H1 (cell line): ENCODE measurements around the gene SEL1L3. TPM values are rescaled to one million over a fixed set of nuclear protein-coding genes. Genes with fewer than 3 reads are reported as not detected.

ENCODE experiments used
- CBX8 ChIP-seq: fragments of 300-800, 300-1000 bp; sonication (generic); IDR thresholded peaks from 2 replicates; pipeline ENCODE4 v1.7.1; 2016; ENCODE audit warnings: low read depth, low read length, borderline replicate concordance
- CREB1 ChIP-seq: IDR thresholded peaks from 2 replicates; pipeline ENCODE4 v1.6.1; 2012; ENCODE audit warnings: inconsistent platforms
- EP300 ChIP-seq, 2 experiments: IDR thresholded peaks; 1 replicate in 1 of 2; 2 replicates in 1 of 2; pipeline ENCODE4 v1.6.1; 2011 to 2012; ENCODE audit warnings: low read depth in 2 of 2, low read length in 2 of 2, mild to moderate bottlenecking in 2 of 2, borderline replicate concordance in 1 of 2, inconsistent platforms in 1 of 2, moderate library complexity in 1 of 2
- EZH2 ChIP-seq: fragments of 200-600 bp; sonication (generic); IDR thresholded peaks from 2 replicates; pipeline ENCODE4 v1.7.1; 2012; ENCODE audit warnings: low read depth, mild to moderate bottlenecking, moderate library complexity, low read length, inconsistent platforms; ENCODE audit not compliant: severe bottlenecking
- GTF2F1 ChIP-seq: IDR thresholded peaks from 2 replicates; pipeline ENCODE4 v1.6.1; 2012; ENCODE audit warnings: low read depth, low read length, improper control_type of control experiment, borderline replicate concordance
- KDM5A ChIP-seq: fragments of 200-600 bp; IDR thresholded peaks from 2 replicates; pipeline ENCODE4 v1.7.1; 2012; ENCODE audit warnings: mild to moderate bottlenecking, low read length, inconsistent platforms, mixed read lengths
- MAFK ChIP-seq: IDR thresholded peaks from 2 replicates; pipeline ENCODE4 v1.6.1; 2012; ENCODE audit warnings: low read depth, mild to moderate bottlenecking, improper control_type of control experiment, low read length
- SAP30 ChIP-seq: fragments of 300-600 bp; sonication (generic); IDR thresholded peaks from 2 replicates; pipeline ENCODE4 v1.7.1; 2012; ENCODE audit warnings: low read length, moderate library complexity, mild to moderate bottlenecking, inconsistent platforms; ENCODE audit not compliant: insufficient read depth, insufficient replicate concordance
- SP2 ChIP-seq: IDR thresholded peaks from 2 replicates; pipeline ENCODE4 v1.6.1; 2012; ENCODE audit warnings: mild to moderate bottlenecking, low read length, inconsistent platforms
- SUZ12 ChIP-seq: fragments of 200-600 bp; sonication (generic); IDR thresholded peaks from 2 replicates; pipeline ENCODE4 v1.6.1; 2012; ENCODE audit warnings: mild to moderate bottlenecking, inconsistent platforms, low read length, moderate library complexity, mixed read lengths
- TCF12 ChIP-seq: IDR thresholded peaks from 2 replicates; pipeline ENCODE4 v1.6.1; 2011; ENCODE audit warnings: low read depth, mild to moderate bottlenecking, low read length
- polyA plus RNA-seq, 7 experiments: library from polyadenylated mRNA; depleted of rRNA in 3 of 7; stranded (reverse) in 5 of 7; unstranded in 2 of 7; fragments of >200 nt in 5 of 7; fragments of 200-250 nt in 2 of 7; gene quantifications; 1 replicate in 5 of 7; 2 replicates in 1 of 7; 4 replicates in 1 of 7; pipeline versions ENCODE4 v1.2.1 to v1.2.3, GENCODE V29; 2011 to 2013; ENCODE audit warnings: missing spikeins in 2 of 7, mixed read lengths in 2 of 7
- total RNA-seq: library from RNA; stranded (reverse); fragmentation: NEBNext Ultra II Directional; extraction: Animal tissue kit (Norgen Biotek cat#: 25700); gene quantifications from 2 replicates; pipeline ENCODE4 v1.2.1, GENCODE V29; 2021
- TF ChIP-seq, protein P1 (sequence below): fragments of 300-600 bp; sonication (generic); IDR thresholded peaks from 2 replicates; pipeline ENCODE4 v1.7.1; 2012; ENCODE audit warnings: low read length, moderate library complexity, mild to moderate bottlenecking, inconsistent platforms; ENCODE audit not compliant: insufficient replicate concordance

The SEL1L3 gene
- total and polyA plus RNA-seq, 2 of the 8 experiments (the other 6 are each of a cell fraction or from before 2014, with no cell fraction given), result 18.2 to 54.0 TPM

DNA sequence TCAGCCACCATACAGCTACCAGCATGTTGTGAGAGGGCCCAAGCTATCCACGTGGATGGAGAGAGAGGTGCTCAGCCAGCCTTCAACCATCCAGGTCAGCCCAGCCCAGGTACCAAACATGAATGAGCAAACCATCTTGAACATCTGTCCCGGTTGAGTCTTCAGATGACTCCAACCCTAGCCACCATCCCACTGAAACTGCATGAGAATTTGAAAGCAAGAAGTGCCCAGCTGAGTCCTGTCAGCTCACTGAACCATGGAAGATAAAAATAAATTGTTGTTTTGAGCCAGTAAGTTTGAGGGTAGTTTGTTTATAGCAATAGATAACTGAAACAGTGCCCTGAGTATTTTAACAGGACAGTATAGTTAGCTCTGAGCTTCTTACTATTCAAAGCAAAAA is 7.3 kb upstream of the SEL1L3 start (continued):
- TF ChIP-seq, protein P1, sequence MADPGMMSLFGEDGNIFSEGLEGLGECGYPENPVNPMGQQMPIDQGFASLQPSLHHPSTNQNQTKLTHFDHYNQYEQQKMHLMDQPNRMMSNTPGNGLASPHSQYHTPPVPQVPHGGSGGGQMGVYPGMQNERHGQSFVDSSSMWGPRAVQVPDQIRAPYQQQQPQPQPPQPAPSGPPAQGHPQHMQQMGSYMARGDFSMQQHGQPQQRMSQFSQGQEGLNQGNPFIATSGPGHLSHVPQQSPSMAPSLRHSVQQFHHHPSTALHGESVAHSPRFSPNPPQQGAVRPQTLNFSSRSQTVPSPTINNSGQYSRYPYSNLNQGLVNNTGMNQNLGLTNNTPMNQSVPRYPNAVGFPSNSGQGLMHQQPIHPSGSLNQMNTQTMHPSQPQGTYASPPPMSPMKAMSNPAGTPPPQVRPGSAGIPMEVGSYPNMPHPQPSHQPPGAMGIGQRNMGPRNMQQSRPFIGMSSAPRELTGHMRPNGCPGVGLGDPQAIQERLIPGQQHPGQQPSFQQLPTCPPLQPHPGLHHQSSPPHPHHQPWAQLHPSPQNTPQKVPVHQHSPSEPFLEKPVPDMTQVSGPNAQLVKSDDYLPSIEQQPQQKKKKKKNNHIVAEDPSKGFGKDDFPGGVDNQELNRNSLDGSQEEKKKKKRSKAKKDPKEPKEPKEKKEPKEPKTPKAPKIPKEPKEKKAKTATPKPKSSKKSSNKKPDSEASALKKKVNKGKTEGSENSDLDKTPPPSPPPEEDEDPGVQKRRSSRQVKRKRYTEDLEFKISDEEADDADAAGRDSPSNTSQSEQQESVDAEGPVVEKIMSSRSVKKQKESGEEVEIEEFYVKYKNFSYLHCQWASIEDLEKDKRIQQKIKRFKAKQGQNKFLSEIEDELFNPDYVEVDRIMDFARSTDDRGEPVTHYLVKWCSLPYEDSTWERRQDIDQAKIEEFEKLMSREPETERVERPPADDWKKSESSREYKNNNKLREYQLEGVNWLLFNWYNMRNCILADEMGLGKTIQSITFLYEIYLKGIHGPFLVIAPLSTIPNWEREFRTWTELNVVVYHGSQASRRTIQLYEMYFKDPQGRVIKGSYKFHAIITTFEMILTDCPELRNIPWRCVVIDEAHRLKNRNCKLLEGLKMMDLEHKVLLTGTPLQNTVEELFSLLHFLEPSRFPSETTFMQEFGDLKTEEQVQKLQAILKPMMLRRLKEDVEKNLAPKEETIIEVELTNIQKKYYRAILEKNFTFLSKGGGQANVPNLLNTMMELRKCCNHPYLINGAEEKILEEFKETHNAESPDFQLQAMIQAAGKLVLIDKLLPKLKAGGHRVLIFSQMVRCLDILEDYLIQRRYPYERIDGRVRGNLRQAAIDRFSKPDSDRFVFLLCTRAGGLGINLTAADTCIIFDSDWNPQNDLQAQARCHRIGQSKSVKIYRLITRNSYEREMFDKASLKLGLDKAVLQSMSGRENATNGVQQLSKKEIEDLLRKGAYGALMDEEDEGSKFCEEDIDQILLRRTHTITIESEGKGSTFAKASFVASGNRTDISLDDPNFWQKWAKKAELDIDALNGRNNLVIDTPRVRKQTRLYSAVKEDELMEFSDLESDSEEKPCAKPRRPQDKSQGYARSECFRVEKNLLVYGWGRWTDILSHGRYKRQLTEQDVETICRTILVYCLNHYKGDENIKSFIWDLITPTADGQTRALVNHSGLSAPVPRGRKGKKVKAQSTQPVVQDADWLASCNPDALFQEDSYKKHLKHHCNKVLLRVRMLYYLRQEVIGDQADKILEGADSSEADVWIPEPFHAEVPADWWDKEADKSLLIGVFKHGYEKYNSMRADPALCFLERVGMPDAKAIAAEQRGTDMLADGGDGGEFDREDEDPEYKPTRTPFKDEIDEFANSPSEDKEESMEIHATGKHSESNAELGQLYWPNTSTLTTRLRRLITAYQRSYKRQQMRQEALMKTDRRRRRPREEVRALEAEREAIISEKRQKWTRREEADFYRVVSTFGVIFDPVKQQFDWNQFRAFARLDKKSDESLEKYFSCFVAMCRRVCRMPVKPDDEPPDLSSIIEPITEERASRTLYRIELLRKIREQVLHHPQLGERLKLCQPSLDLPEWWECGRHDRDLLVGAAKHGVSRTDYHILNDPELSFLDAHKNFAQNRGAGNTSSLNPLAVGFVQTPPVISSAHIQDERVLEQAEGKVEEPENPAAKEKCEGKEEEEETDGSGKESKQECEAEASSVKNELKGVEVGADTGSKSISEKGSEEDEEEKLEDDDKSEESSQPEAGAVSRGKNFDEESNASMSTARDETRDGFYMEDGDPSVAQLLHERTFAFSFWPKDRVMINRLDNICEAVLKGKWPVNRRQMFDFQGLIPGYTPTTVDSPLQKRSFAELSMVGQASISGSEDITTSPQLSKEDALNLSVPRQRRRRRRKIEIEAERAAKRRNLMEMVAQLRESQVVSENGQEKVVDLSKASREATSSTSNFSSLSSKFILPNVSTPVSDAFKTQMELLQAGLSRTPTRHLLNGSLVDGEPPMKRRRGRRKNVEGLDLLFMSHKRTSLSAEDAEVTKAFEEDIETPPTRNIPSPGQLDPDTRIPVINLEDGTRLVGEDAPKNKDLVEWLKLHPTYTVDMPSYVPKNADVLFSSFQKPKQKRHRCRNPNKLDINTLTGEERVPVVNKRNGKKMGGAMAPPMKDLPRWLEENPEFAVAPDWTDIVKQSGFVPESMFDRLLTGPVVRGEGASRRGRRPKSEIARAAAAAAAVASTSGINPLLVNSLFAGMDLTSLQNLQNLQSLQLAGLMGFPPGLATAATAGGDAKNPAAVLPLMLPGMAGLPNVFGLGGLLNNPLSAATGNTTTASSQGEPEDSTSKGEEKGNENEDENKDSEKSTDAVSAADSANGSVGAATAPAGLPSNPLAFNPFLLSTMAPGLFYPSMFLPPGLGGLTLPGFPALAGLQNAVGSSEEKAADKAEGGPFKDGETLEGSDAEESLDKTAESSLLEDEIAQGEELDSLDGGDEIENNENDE, result no peak
- TF ChIP-seq SUZ12, result no peak
- TF ChIP-seq TCF12, result no peak
- TF ChIP-seq SAP30, result no peak
- no peak for TF ChIP-seq CREB1
- no peak for TF ChIP-seq CBX8
- no peak for TF ChIP-seq KDM5A
- no peak for TF ChIP-seq MAFK
- no peak for TF ChIP-seq EZH2
- no peak for TF ChIP-seq GTF2F1
- TF ChIP-seq SP2, result no peak
- TF ChIP-seq EP300 (IDR thresholded peaks at IDR 0.05; ENCODE audit: borderline replicate concordance in 1 of 2, low read depth in 2 of 2, low read length in 2 of 2), result no peak
